Measurements from ENCODE around the gene CES2.

GRCh38 chr16:66919569-66920298 lies 15.6 kb upstream of the CES2 start:
- TF ChIP-seq CTCF (IDR thresholded peaks at IDR 0.05; ENCODE audit: insufficient read depth, low read length, poor library complexity, severe bottlenecking) (no peak), EZH2phosphoT487 (conservative IDR thresholded peaks at IDR 0.05; ENCODE audit: low read length) (no peak)
